Central memory CD8-positive, alpha-beta T cell (primary cell): ENCODE data around the gene DENND10.

Experiments
- ATAC-seq: fragments of 150-1000 bp; cut with Tn5 transposase; replicated peaks from 2 replicates; pipeline ENCODE4 v1.10.0; 2022; ENCODE audit warnings: mild to moderate bottlenecking, moderate FRiP score, moderate number of reproducible peaks; ENCODE audit not compliant: poor library complexity, severe bottlenecking; ENCODE audit errors: extremely low read depth
- DNase-seq, 2 donors: peaks; one replicate each; pipeline ENCODE4 v3.0.0; 2021; ENCODE audit warnings: low spot score in 2 of 2
- H3K27ac Mint-ChIP-seq: one replicate; pipeline ENCODE4 v1.8.0; 2022; ENCODE audit warnings: low read depth, mild to moderate bottlenecking, moderate library complexity, mixed read lengths
- H3K27me3 Mint-ChIP-seq: one replicate; pipeline ENCODE4 v1.8.0; 2022; ENCODE audit warnings: mixed read lengths
- H3K36me3 Mint-ChIP-seq: one replicate; pipeline ENCODE4 v1.8.0; 2022; ENCODE audit warnings: mild to moderate bottlenecking, moderate library complexity, mixed read lengths; ENCODE audit not compliant: insufficient read depth
- H3K4me1 Mint-ChIP-seq: one replicate; pipeline ENCODE4 v1.8.0; 2022; ENCODE audit warnings: mixed read lengths
- H3K4me3 Mint-ChIP-seq: one replicate; pipeline ENCODE4 v1.8.0; 2022; ENCODE audit warnings: mild to moderate bottlenecking, moderate library complexity, mixed read lengths
- H3K9me3 Mint-ChIP-seq: one replicate; pipeline ENCODE4 v1.8.0; 2022; ENCODE audit warnings: mixed read lengths

The DENND10 gene

GRCh38 chr10:119103903-119104653 lies at the start of gene DENND10:
Gene DENND10 (plus strand): TSS chr10:119104113. CDS start chr10:119104143, 30 bp downstream.
- peak; percentile 42 to 44 for DNase-seq
- peaks cover 30% of the 10 kb centered on the region for H3K4me1 Mint-ChIP-seq
- H3K27me3 Mint-ChIP-seq = no peaks in the 10 kb centered on the region
- peaks cover 17% of the 10 kb centered on the region for H3K36me3 Mint-ChIP-seq
- peak; percentile 72 for ATAC-seq
- H3K9me3 Mint-ChIP-seq = no peaks in the 10 kb centered on the region
- peak within 1 kb of the TSS; percentile 87 for H3K4me3 Mint-ChIP-seq
- peak within 1 kb of the TSS; percentile 93 for H3K27ac Mint-ChIP-seq

GRCh38 chr10:119055472-119055871 lies 48.4 kb upstream of the DENND10 start:
- DNase-seq (no peak), ATAC-seq (no peak)
- no peak overlapping the region for H3K4me3 Mint-ChIP-seq
- H3K9me3 Mint-ChIP-seq = no peaks in the 10 kb centered on the region
- H3K27me3 Mint-ChIP-seq = no peaks in the 10 kb centered on the region
- H3K27ac Mint-ChIP-seq = no peak overlapping the region
- H3K4me1 Mint-ChIP-seq = peaks cover 25% of the 10 kb centered on the region
- peaks cover 97% of the 10 kb centered on the region for H3K36me3 Mint-ChIP-seq

GRCh38 chr10:119058010-119058409 lies 45.9 kb upstream of the DENND10 start:
- Mint-ChIP-seq H3K27ac (peak overlapping the region; percentile 58), H3K4me3 (no peak overlapping the region), H3K9me3 (no peaks in the 10 kb centered on the region), H3K27me3 (no peaks in the 10 kb centered on the region), H3K36me3 (peaks cover 96% of the 10 kb centered on the region), H3K4me1 (peaks cover 27% of the 10 kb centered on the region)
- no peak for ATAC-seq
- DNase-seq = no peak

GRCh38 chr10:119059557-119059956 lies 44.4 kb upstream of the DENND10 start:
- ATAC-seq (no peak), DNase-seq (no peak)
- Mint-ChIP-seq H3K36me3 (peaks cover 96% of the 10 kb centered on the region), H3K4me3 (no peak overlapping the region), H3K4me1 (peaks cover 32% of the 10 kb centered on the region), H3K27me3 (no peaks in the 10 kb centered on the region), H3K27ac (no peak overlapping the region), H3K9me3 (no peaks in the 10 kb centered on the region)

GRCh38 chr10:119060107-119060506 lies 43.8 kb upstream of the DENND10 start:
- no peak overlapping the region for H3K4me3 Mint-ChIP-seq
- no peaks in the 10 kb centered on the region for H3K27me3 Mint-ChIP-seq
- no peak for ATAC-seq

GRCh38 chr10:119061352-119061751 lies 42.6 kb upstream of the DENND10 start:
- Mint-ChIP-seq H3K27me3 (no peaks in the 10 kb centered on the region), H3K4me3 (no peak overlapping the region), H3K9me3 (no peaks in the 10 kb centered on the region), H3K36me3 (peaks cover 95% of the 10 kb centered on the region), H3K27ac (no peak overlapping the region), H3K4me1 (peaks cover 41% of the 10 kb centered on the region)
- DNase-seq (no peak), ATAC-seq (no peak)

More at GRCh38 chr10:119060107-119060506, 43.8 kb upstream of the DENND10 start:
- Mint-ChIP-seq H3K36me3 (peaks cover 96% of the 10 kb centered on the region), H3K9me3 (no peaks in the 10 kb centered on the region), H3K27ac (no peak overlapping the region), H3K4me1 (peaks cover 37% of the 10 kb centered on the region)
- no peak for DNase-seq

- Mint-ChIP-seq H3K9me3 (no peaks in the 10 kb centered on the region), H3K36me3 (peaks cover 96% of the 10 kb centered on the region), H3K4me3 (no peak overlapping the region), H3K4me1 (peaks cover 41% of the 10 kb centered on the region), H3K27me3 (no peaks in the 10 kb centered on the region), H3K27ac (no peak overlapping the region)
- ATAC-seq (no peak), DNase-seq (no peak)
Measured at GRCh38 chr10:119061926-119062325, 42.0 kb upstream of the DENND10 start.

- Mint-ChIP-seq H3K4me3 (no peak overlapping the region), H3K27ac (no peak overlapping the region), H3K9me3 (no peaks in the 10 kb centered on the region), H3K36me3 (peaks cover 88% of the 10 kb centered on the region), H3K4me1 (peaks cover 18% of the 10 kb centered on the region), H3K27me3 (no peaks in the 10 kb centered on the region)
- DNase-seq (no peak), ATAC-seq (no peak)
Measured at GRCh38 chr10:119070395-119071165, 33.3 kb upstream of the DENND10 start.

- DNase-seq (no peak), ATAC-seq (no peak)
- Mint-ChIP-seq H3K27ac (peak overlapping the region; percentile 82), H3K36me3 (peaks cover 62% of the 10 kb centered on the region), H3K4me3 (peak overlapping the region; percentile 42), H3K9me3 (no peaks in the 10 kb centered on the region), H3K27me3 (no peaks in the 10 kb centered on the region), H3K4me1 (peaks cover 26% of the 10 kb centered on the region)
Measured at GRCh38 chr10:119073584-119073983, 30.3 kb upstream of the DENND10 start.

GRCh38 chr10:119078422-119079179 lies 25.3 kb upstream of the DENND10 start:
- Mint-ChIP-seq H3K4me3 (peak overlapping the region; percentile 99), H3K36me3 (peaks cover 39% of the 10 kb centered on the region), H3K4me1 (peaks cover 40% of the 10 kb centered on the region), H3K9me3 (no peaks in the 10 kb centered on the region), H3K27me3 (no peaks in the 10 kb centered on the region), H3K27ac (peak overlapping the region; percentile 95)
- DNase-seq (no peak), ATAC-seq (no peak)

- peak; percentile 64 for ATAC-seq
- Mint-ChIP-seq H3K36me3 (peaks cover 32% of the 10 kb centered on the region), H3K4me1 (peaks cover 39% of the 10 kb centered on the region), H3K27me3 (no peaks in the 10 kb centered on the region), H3K9me3 (no peaks in the 10 kb centered on the region), H3K4me3 (peak overlapping the region; percentile 99), H3K27ac (peak overlapping the region; percentile 95)
- peak; percentile 38 to 42 for DNase-seq
Measured at GRCh38 chr10:119079599-119080520, 24.1 kb upstream of the DENND10 start.
